HepG2 (cell line): ENCODE data around the gene PTPRM. TPM values are rescaled to one million over a fixed set of nuclear protein-coding genes. Genes with fewer than 3 reads are reported as not detected.

Experiments
- ATAC-seq: fragments of 200-7000 bp; cut with Tn5 transposase; 3 replicates; pipeline ENCODE4 v1.9.1; 2020; ENCODE audit warnings: mild to moderate bottlenecking, moderate library complexity
- BruUV-seq: library from RNA; stranded (reverse); fragments of 400-500 nt; replicated peaks from 2 replicates; lab custom pipeline; 2021; lab: Mats Ljungman, UMichigan
- CTCF ChIA-PET: fragments of 300-600 bp; formaldehyde crosslinking; extraction: SDS; loops from one replicate; lab custom pipeline; 2021; ENCODE audit warnings: low total read pairs, inconsistent platforms, low intra/inter-chr PET ratio; lab: Yijun Ruan, JAX
- POLR2A ChIA-PET: fragments of 350-600 bp; sonication (Branson Sonifier 250); formaldehyde crosslinking; loops from one replicate; lab custom pipeline; 2020; ENCODE audit warnings: antibody characterized with exemption, inconsistent platforms; lab: Yijun Ruan, JAX
- DNase-seq: peaks from one replicate; pipeline ENCODE4 v3.0.0-alpha.2; 2015; ENCODE audit warnings: low spot score
- FAIRE-seq: peaks from 3 replicates; lab custom pipeline; 2011; peaks lifted over from hg19 to GRCh38; lab: Jason Lieb, UNC
- H2AFZ ChIP-seq: one replicate; pipeline ENCODE4 v1.6.1; 2011; ENCODE audit warnings: low read length, inconsistent platforms
- H3K27ac ChIP-seq: fragments of 300-600 bp; 3 replicates; pipeline ENCODE4 v1.8.0; 2011; ENCODE audit warnings: mixed run types, mild to moderate bottlenecking, mixed read lengths, low read length, inconsistent platforms; ENCODE audit not compliant: insufficient read depth; ENCODE audit errors: extremely low read length
- H3K27me3 ChIP-seq, 2 experiments: fragments of 200-600 bp in 1 of 2; 2 replicates in 1 of 2; 3 replicates in 1 of 2; pipeline versions ENCODE4 v1.6.0 to v1.8.0; 2011; ENCODE audit warnings: low read length in 2 of 2, mild to moderate bottlenecking in 2 of 2, moderate library complexity in 2 of 2, inconsistent platforms in 1 of 2; ENCODE audit not compliant: insufficient read depth in 2 of 2, control insufficient read depth in 1 of 2
- H3K36me3 ChIP-seq, 2 experiments: fragments of 200-600 bp in 1 of 2; replicated peaks in 1 of 2; 2 replicates in 1 of 2; 3 replicates in 1 of 2; pipeline versions ENCODE4 v1.5.1 to v1.8.0; 2011; ENCODE audit warnings: low read length in 2 of 2, inconsistent platforms in 1 of 2; ENCODE audit not compliant: insufficient read depth in 2 of 2, control insufficient read depth in 1 of 2
- H3K4me1 ChIP-seq: 2 replicates; pipeline ENCODE4 v1.5.1; 2012; ENCODE audit warnings: low read length, inconsistent platforms; ENCODE audit not compliant: insufficient read depth
- H3K4me2 ChIP-seq: 2 replicates; pipeline ENCODE4 v1.6.0; 2011; ENCODE audit warnings: low read depth, low read length, inconsistent platforms
- H3K4me3 ChIP-seq, 3 experiments: fragments of 200-600 bp in 1 of 3; sonication (generic), shearing (Covaris generic) in 1 of 3; replicated peaks in 1 of 3; 2 replicates each; pipeline ENCODE4 v1.5.1; 2011 to 2016; ENCODE audit warnings: low read length in 3 of 3, inconsistent platforms in 2 of 3, low read depth in 2 of 3, mild to moderate bottlenecking in 2 of 3, control low read depth in 1 of 3, mixed read lengths in 1 of 3; ENCODE audit not compliant: insufficient read depth in 1 of 3
- H3K79me2 ChIP-seq: one replicate; pipeline ENCODE4 v1.6.1; 2011; ENCODE audit warnings: low read length, inconsistent platforms; ENCODE audit not compliant: insufficient read depth
- H3K9ac ChIP-seq: 2 replicates; pipeline ENCODE4 v1.6.0; 2011; ENCODE audit warnings: mild to moderate bottlenecking, low read depth, low read length, inconsistent platforms; ENCODE audit not compliant: insufficient read depth
- H3K9me3 ChIP-seq: 2 replicates; pipeline ENCODE4 v1.5.1; 2012; ENCODE audit warnings: mild to moderate bottlenecking, low read length
- H4K20me1 ChIP-seq: 2 replicates; pipeline ENCODE4 v1.6.0; 2011; ENCODE audit warnings: inconsistent platforms, mild to moderate bottlenecking, low read length, moderate library complexity; ENCODE audit not compliant: insufficient read depth
- HNRNPH1 ChIP-seq: fragments of 200-400 bp; formaldehyde crosslinking; optimal IDR thresholded peaks from 2 replicates; pipeline ENCODE3; 2017; ENCODE audit warnings: mild to moderate bottlenecking, low read depth, low read length
- IKZF1 ChIP-seq: fragments of 450-650 bp; IDR thresholded peaks from 2 replicates; pipeline ENCODE4 v1.7.1; 2016
- MIER2 ChIP-seq: IDR thresholded peaks from 2 replicates; pipeline ENCODE4 v1.6.1; 2016; ENCODE audit warnings: missing biosample characterization, missing genetic modification reagents
- NFKB2 ChIP-seq: sonication (generic); formaldehyde crosslinking; IDR thresholded peaks from 2 replicates; pipeline ENCODE4 v1.4.0; 2020; ENCODE audit warnings: missing genetic modification reagents, borderline replicate concordance
- PLRG1 ChIP-seq: fragments of 450-650 bp; conservative IDR thresholded peaks from 2 replicates; pipeline ENCODE4 v1.6.1; 2016
- RBFOX2 ChIP-seq: fragments of 200-400 bp; formaldehyde crosslinking; IDR thresholded peaks from 2 replicates; pipeline ENCODE4 v1.6.1; 2017; ENCODE audit warnings: low read depth, mild to moderate bottlenecking, low read length
- SAFB2 ChIP-seq: sonication (generic); formaldehyde crosslinking; IDR thresholded peaks from 2 replicates; pipeline ENCODE4 v1.5.1; 2020; ENCODE audit warnings: missing genetic modification reagents, low read depth, mild to moderate bottlenecking, borderline replicate concordance
- TCF7L2 ChIP-seq: IDR thresholded peaks from 2 replicates; pipeline ENCODE4 v1.6.1; 2011; ENCODE audit warnings: mild to moderate bottlenecking, low read depth, low read length, moderate library complexity
- TP53 ChIP-seq: sonication (generic); formaldehyde crosslinking; conservative IDR thresholded peaks from 2 replicates; pipeline ENCODE4 v1.4.0; 2020; ENCODE audit warnings: missing genetic modification reagents
- ZNF609 ChIP-seq: sonication (generic); formaldehyde crosslinking; IDR thresholded peaks from 2 replicates; pipeline ENCODE4 v1.4.0; 2020; ENCODE audit warnings: mild to moderate bottlenecking, missing genetic modification reagents, borderline replicate concordance
- ZNF616 ChIP-seq: sonication (generic); formaldehyde crosslinking; IDR thresholded peaks from 2 replicates; pipeline ENCODE4 v1.5.0; 2020; ENCODE audit warnings: low read depth, mild to moderate bottlenecking, missing genetic modification reagents
- ZNF678 ChIP-seq: sonication (generic); formaldehyde crosslinking; IDR thresholded peaks from 2 replicates; pipeline ENCODE4 v1.4.0; 2020; ENCODE audit warnings: mild to moderate bottlenecking, missing genetic modification reagents
- ZNF761 ChIP-seq: sonication (generic); formaldehyde crosslinking; conservative IDR thresholded peaks from 2 replicates; pipeline ENCODE4 v1.4.0; 2020; ENCODE audit warnings: mild to moderate bottlenecking, missing genetic modification reagents
- ZNF772 ChIP-seq: sonication (generic); formaldehyde crosslinking; IDR thresholded peaks from 2 replicates; pipeline ENCODE4 v1.5.0; 2020; ENCODE audit warnings: mild to moderate bottlenecking, missing genetic modification reagents
- ZSCAN22 ChIP-seq: sonication (generic); formaldehyde crosslinking; IDR thresholded peaks from 2 replicates; pipeline ENCODE4 v1.4.0; 2020; ENCODE audit warnings: mild to moderate bottlenecking, missing genetic modification reagents
- WGBS: methylation state at CpG from one replicate; pipeline ENCODE4 v1.1.6; 2017; ENCODE audit warnings: low lambda C conversion rate; 5-methylcytosine and 5-hydroxymethylcytosine counted together
- in situ Hi-C: cut with HindIII; loops from 2 replicates; pipeline ENCODE4 v1.10.0; 2017; ENCODE audit warnings: low pct_unique_long_range_greater_than_20kb; ENCODE audit not compliant: extremely low pct_ligation_motif_present
- intact Hi-C: fragments of 100-400 bp; cut with micrococcal nuclease; formaldehyde crosslinking; loops from one replicate; pipeline ENCODE4 v1.10.0; 2022; ENCODE audit not compliant: unreplicated experiment
- polyA plus RNA-seq, 8 experiments: library from polyadenylated mRNA; depleted of rRNA in 3 of 8; stranded (reverse) in 7 of 8; unstranded in 1 of 8; fragments of >200 nt; fragmentation: Illumina TruSeq in 4 of 8; extraction: Trizol in 4 of 8; gene quantifications; 2 replicates each; pipeline versions ENCODE4 v1.2.1 to v1.2.3, GENCODE V29; 2011 to 2016; ENCODE audit warnings: low read depth in 4 of 8, missing spikeins in 1 of 8, mixed read lengths in 1 of 8; ENCODE audit not compliant: insufficient read depth in 1 of 8
- total RNA-seq, 5 experiments: library from RNA; depleted of rRNA; stranded (reverse); fragments of >200 nt; fragmentation: Illumina TruSeq; extraction: Trizol; gene quantifications; 2 replicates each; pipeline ENCODE4 v1.2.3, GENCODE V29; 2016; ENCODE audit warnings: low read depth in 1 of 5
- TF ChIP-seq, protein P1 (sequence below): sonication (generic); formaldehyde crosslinking; IDR thresholded peaks from 2 replicates; pipeline ENCODE4 v1.5.0; 2020; ENCODE audit warnings: missing genetic modification reagents

The PTPRM gene
- total and polyA plus RNA-seq, 2 of the 13 experiments (the other 11 are each of a cell fraction or from before 2014, with no cell fraction given), result 12.6 to 108 TPM

DNA sequence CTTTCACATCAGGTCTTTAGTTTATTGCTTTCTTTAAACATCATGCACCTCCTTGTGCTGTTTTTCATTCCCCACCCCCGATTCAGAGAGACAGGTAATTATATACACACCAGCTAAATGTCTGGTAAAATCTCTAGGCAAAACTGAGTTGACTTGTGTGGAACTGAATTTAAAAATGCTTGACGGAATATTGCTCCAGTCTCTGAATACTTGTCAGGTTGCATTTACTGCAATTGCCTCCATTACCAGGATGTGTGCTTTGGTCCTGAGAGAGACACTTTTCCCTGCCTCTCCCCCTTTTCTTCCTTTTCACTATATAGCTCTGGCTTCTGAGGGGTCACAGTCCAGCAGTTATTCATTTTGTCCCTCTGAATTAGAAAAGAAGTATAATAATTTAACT, 104.0 kb downstream of the PTPRM start:
- no peaks in the 10 kb centered on the region for H3K27me3 ChIP-seq
- TF ChIP-seq PLRG1 (no peak), MIER2 (CRISPR knock-in tag) (no peak), TP53 (CRISPR knock-in tag) (no peak), TCF7L2 (no peak), NFKB2 (CRISPR knock-in tag) (no peak), ZSCAN22 (CRISPR knock-in tag) (no peak), ZNF772 (no peak), IKZF1 (no peak), SAFB2 (CRISPR knock-in tag) (no peak), ZNF609 (CRISPR knock-in tag) (no peak), HNRNPH1 (no peak), ZNF678 (CRISPR knock-in tag) (no peak), ZNF761 (CRISPR knock-in tag) (no peak), RBFOX2 (no peak), ZNF616 (CRISPR knock-in tag) (no peak)
- TF ChIP-seq, protein P1, sequence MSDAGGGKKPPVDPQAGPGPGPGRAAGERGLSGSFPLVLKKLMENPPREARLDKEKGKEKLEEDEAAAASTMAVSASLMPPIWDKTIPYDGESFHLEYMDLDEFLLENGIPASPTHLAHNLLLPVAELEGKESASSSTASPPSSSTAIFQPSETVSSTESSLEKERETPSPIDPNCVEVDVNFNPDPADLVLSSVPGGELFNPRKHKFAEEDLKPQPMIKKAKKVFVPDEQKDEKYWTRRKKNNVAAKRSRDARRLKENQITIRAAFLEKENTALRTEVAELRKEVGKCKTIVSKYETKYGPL (CRISPR knock-in tag), result no peak
- TF ChIP-seq, all 625 proteins: peak for 0
- no peak for FAIRE-seq
- ChIA-PET POLR2A (no interaction called here), CTCF (no interaction called here)
- no peak for ATAC-seq
- Histone ChIP-seq H3K79me2 (peaks cover 2% of the 10 kb centered on the region), H4K20me1 (no peaks in the 10 kb centered on the region), H3K4me3 (no peak overlapping the region), H3K9me3 (no peaks in the 10 kb centered on the region), H3K9ac (no peak overlapping the region), H3K36me3 (no peaks in the 10 kb centered on the region), H3K27ac (no peak overlapping the region), H3K4me1 (peaks cover 7% of the 10 kb centered on the region; the same call in 1 of the 2 replicates), H2AFZ (no peak overlapping the region), H3K4me2 (no peak overlapping the region)
- in situ Hi-C loops (no loop called here), intact Hi-C loops (no loop called here)
- BruUV-seq, result no TSS peak
- 89% methylated on average over 2 of the region's 2 CpGs for WGBS
- no peak for DNase-seq
